ENCODE results near the gene HOMER3. TPM values are rescaled to one million over a fixed set of nuclear protein-coding genes. Genes with fewer than 3 reads are reported as not detected.

HOMER3 gene
- polyA plus RNA-seq (ENCODE audit: insufficient read length in 3 of 3): 10 to 100 TPM; 56.2 to 72.4 (median 72.1) TPM
- long read RNA-seq, donor 1, transcript HOMER3-202 (10 exons, 1,557 nt): major isoform, 21 of 29 reads
- long read RNA-seq, donor 1, partial matches to known transcripts: 0 of 29 reads
- long read RNA-seq, donor 1, other reads (novel, unspliced or antisense): 6 of 29 reads
- long read RNA-seq, donor 2, transcript HOMER3-202 (10 exons, 1,557 nt): major isoform, 26 of 36 reads
- long read RNA-seq, donor 2, partial matches to known transcripts: 0 of 36 reads
- long read RNA-seq, donor 2, other reads (novel, unspliced or antisense): 5 of 36 reads
- long read RNA-seq, donor 3, transcript HOMER3-202 (10 exons, 1,557 nt): major isoform, 16 of 35 reads
- long read RNA-seq, donor 3, partial matches to known transcripts: 12 of 35 reads
- long read RNA-seq, donor 3, other reads (novel, unspliced or antisense): 5 of 35 reads
- long read RNA-seq, donor 4, transcript HOMER3-202 (10 exons, 1,557 nt): major isoform, 23 of 44 reads
- long read RNA-seq, donor 4, partial matches to known transcripts: 19 of 44 reads
- long read RNA-seq, donor 4, other reads (novel, unspliced or antisense): 0 of 44 reads
- long read RNA-seq, donor 5, transcript HOMER3-202 (10 exons, 1,557 nt): major isoform, 9 of 9 reads
- long read RNA-seq, donor 5, partial matches to known transcripts: 0 of 9 reads
- long read RNA-seq, donor 5, other reads (novel, unspliced or antisense): 0 of 9 reads
- long read RNA-seq, donor 6, transcript HOMER3-202 (10 exons, 1,557 nt): major isoform, 11 of 23 reads
- long read RNA-seq, donor 6, partial matches to known transcripts: 6 of 23 reads
- long read RNA-seq, donor 6, other reads (novel, unspliced or antisense): 0 of 23 reads
- long read RNA-seq, donor 7, transcript HOMER3-202 (10 exons, 1,557 nt): major isoform, 29 of 56 reads
- long read RNA-seq, donor 7, partial matches to known transcripts: 22 of 56 reads
- long read RNA-seq, donor 7, other reads (novel, unspliced or antisense): 0 of 56 reads
- long read RNA-seq, donor 8, transcript HOMER3-202 (10 exons, 1,557 nt): major isoform, 9 of 10 reads
- long read RNA-seq, donor 8, partial matches to known transcripts: 0 of 10 reads
- long read RNA-seq, donor 8, other reads (novel, unspliced or antisense): 0 of 10 reads
- long read RNA-seq, donor 9, transcript HOMER3-202 (10 exons, 1,557 nt): major isoform, 30 of 33 reads
- long read RNA-seq, donor 9, partial matches to known transcripts: 0 of 33 reads
- long read RNA-seq, donor 9, other reads (novel, unspliced or antisense): 0 of 33 reads
- long read RNA-seq, donor 10, transcript HOMER3-202 (10 exons, 1,557 nt): major isoform, 8 of 13 reads
- long read RNA-seq, donor 10, partial matches to known transcripts: 0 of 13 reads
- long read RNA-seq, donor 10, other reads (novel, unspliced or antisense): 0 of 13 reads
- long read RNA-seq, donor 11, transcript HOMER3-202 (10 exons, 1,557 nt): major isoform, 8 of 9 reads
- long read RNA-seq, donor 11, partial matches to known transcripts: 0 of 9 reads
- long read RNA-seq, donor 11, other reads (novel, unspliced or antisense): 0 of 9 reads
- long read RNA-seq, donor 12, transcript HOMER3-202 (10 exons, 1,557 nt): major isoform, 35 of 40 reads
- long read RNA-seq, donor 12, partial matches to known transcripts: 0 of 40 reads
- long read RNA-seq, donor 12, other reads (novel, unspliced or antisense): 0 of 40 reads
- long read RNA-seq, donor 13, transcript HOMER3-202 (10 exons, 1,557 nt): major isoform, 11 of 11 reads
- long read RNA-seq, donor 13, partial matches to known transcripts: 0 of 11 reads
- long read RNA-seq, donor 13, other reads (novel, unspliced or antisense): 0 of 11 reads
- long read RNA-seq, donor 14: 0 reads
- long read RNA-seq, donor 15: 0 reads
- long read RNA-seq, donor 16, transcript HOMER3-202 (10 exons, 1,557 nt): major isoform, 32 of 48 reads
- long read RNA-seq, donor 16, partial matches to known transcripts: 7 of 48 reads
- long read RNA-seq, donor 16, other reads (novel, unspliced or antisense): 5 of 48 reads

DNA sequence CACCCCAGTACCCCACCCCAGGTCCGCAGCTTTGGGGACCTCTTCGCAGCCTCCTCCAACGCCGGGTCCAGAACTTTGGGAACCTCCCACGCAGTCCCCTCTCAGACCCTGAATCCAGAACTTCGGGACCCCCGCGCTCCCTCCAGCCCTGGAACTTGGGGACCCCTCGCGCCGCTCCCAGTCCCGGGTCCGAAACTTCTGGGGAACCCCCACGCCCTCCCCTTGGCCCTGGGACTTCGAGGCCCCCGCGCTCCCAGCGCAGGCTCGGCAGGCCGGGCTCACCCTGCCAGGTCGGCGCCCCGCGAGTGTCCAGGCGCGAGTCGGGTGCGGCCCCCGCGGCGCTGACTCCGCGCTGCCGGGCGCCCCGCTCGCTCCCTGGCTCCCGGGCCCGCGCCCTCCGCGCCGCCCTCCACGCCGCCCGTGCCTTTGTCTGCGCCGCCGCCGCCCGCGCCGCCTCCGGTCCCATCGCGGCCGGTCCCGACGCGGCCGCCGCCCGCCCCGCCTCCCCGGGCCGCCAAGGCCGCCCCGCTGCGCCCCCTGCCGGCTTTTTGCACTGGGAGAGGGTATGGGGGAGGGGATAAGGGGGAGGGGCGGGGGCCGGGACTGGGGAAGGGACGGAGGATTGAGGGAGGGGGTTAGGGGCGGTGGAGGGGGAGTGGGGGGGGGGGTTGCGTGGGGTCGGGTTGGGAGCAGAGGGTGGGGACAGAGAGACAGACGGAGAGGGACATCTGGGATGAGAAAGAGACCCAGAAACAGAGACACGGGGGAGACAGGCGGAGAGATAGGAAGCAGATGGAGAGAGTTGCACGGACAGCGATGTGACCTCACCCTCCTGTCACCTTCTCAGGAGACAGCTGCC, at the start of gene HOMER3:
Gene HOMER3 (minus strand): TSS at position 449 of the 859 bp plus-strand sequence. CDS start 2,235 bp downstream, outside the sequence.
- DNase-seq: peak; percentile 82

DNA sequence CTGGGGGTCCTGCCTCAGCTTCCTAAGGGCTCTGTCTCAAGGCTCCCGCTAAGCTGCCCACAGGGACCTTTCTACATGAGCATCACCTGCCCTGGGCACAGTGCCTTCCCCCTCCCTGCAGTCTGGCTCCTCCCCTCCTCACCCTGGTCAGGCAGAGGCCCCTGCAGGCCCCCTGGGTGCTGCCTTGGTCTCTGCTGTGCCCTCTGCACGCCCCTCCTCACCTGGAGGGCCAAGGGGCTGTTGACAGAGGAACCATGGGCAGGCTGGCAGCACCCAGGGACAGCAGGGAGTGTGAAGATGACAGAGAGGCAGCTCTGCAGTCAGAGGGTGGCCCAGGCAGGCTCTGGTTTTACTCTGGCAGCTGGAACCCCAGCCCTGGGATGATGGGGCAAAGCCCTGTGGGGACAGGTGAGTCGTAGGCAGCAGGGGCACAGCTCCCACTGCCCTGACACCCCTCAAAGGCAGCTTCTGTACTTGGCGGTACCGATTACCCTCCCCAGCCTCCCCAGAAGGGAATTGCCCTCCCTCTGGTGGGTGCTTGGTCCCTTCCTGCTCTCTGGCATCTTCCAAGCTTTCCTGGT, 49.2 kb upstream of the HOMER3 start:
- DNase-seq: no peak

DNA sequence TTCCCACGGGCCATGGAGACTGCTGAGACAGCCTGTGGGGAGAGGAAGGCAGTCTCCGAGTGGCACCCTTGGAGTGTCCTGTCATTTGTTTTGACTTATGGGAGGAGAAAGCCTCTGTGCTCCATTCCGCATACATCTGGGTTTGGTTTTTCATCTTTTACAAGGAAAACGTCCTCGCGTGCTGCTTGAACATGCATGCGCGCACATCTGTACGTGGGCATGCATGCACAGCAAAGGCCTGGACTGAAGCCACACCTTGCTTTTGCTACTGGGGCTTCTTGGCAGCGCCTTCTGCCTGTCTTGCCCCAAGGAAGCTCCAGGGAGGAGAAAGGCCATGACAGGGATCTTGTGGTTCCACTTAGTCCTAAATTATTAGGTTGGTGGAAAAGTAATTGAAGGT, 48.3 kb upstream of the HOMER3 start:
- DNase-seq: no peak

DNA sequence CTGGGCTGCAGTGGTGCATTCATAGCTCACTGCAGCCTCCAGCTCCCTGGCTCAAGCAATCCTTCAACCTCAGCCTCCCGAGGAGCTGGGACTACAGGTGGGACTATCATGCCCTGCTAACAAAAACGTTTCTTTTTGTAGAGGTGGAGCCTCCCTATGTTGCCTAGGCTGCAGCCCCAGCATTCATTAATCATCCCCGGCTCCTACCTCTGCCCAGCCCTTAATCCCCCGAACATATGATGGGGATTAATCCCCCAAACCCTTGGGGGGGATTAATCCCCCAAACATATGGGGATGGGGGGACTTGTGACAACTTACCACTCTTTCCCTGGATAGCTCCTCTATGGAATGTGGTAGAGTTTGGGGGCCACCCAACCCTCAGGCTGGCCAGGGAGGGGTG, 46.4 kb upstream of the HOMER3 start:
- DNase-seq: no peak

DNA sequence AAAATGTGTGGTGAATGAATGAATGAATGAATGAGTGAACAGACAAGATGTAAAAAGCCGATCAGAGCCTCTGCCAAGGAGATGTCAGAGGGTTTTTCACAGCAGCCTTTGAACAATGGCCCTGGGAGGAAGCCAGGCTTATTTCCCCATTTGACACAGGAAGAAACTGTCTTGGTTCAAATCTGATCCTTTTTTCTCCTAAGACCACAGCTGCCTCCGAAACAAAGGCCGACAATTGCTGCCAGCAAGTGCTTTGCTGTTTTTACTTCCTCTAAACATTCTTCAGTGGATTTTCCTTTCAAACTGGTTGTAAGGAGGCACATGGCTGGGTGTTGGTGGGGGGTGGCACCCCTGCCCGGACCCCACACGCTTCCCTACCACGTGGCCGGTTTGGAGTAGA, 44.2 kb upstream of the HOMER3 start:
- DNase-seq: no peak

DNA sequence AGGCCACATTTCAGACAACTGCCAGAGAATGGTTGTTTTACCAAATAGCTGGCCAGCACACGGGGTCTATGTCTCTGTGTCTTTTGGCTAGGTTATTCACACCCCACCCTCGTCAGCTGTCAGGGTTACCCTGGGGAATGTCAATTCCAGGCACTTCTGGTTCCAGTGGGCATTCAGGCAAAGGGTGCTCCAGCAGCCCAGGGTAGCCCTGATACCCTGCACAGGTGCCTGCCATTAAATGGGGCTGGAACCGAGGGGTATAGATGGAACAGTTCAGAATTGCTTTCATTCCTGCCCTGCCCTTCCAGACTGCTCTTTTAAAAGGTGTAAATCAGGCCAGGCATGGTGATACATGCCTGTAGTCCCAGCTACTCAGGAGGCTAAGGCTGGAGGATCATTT, 43.2 kb upstream of the HOMER3 start:
- DNase-seq: no peak

DNA sequence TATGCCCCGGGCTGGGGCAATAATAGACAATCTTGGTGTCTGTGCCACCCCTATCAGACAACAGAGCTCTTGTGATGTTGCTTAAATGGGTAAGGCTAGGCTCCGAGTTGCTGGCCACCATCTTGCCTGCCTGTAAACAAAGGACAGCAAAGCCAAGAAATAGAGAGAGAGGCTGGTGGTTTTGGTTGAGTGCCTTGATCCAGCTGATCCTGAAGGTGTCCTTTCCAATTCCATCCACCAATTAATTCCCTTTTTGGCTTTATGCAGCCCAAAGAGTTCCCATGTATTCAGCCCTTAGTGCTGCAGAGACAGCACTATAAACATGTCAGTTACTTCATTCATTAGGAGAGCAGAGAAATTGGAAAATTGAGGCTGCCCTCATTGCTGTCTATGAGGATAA, 41.7 kb upstream of the HOMER3 start:
- DNase-seq: no peak

DNA sequence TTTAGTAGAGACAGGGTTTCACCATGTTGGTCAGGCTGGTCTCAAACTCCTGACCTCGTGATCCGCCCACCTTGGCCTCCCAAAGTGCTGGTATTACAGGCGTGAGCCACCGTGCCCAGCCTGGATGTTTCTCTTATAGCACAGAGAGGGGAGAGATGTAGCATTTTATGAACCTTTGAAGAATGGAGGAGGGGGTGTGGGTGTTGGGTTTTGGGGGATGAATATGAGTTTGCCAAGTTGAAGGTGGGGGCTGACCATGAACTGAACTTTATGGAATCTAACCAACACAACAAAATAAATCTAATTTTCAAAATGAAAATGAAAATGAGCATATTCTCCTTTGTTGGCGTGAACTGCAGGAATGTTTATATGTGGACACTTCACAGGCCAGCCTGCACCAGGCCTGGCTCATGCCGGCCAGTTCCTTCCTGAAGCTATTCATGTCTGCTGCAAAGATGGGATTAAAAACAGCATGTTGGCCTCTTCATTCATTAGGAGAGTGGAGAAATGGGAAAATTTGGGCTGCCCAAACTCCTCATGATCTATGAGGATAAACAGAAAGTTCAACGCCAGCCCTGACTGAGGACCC, 39.5 kb upstream of the HOMER3 start:
- DNase-seq: no peak

DNA sequence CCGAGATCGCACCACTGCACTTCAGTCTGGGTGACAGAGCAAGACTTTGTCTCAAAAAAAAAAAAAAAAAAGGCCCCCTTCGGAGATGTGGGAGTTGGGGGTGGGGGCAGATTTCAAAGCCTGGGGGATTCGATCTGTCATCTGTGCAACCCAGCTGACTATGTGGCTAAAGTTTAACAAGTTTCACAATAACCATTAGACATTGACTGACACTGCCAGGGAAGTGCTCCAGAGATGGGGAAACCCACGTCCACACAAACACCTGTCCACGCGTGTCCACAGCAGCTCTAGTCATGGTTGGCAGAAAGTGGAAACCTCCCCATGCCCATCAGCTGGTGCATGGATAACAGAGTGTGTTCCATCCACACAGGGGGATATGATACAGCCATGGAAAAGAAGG, 37.6 kb upstream of the HOMER3 start:
- no peak for DNase-seq

DNA sequence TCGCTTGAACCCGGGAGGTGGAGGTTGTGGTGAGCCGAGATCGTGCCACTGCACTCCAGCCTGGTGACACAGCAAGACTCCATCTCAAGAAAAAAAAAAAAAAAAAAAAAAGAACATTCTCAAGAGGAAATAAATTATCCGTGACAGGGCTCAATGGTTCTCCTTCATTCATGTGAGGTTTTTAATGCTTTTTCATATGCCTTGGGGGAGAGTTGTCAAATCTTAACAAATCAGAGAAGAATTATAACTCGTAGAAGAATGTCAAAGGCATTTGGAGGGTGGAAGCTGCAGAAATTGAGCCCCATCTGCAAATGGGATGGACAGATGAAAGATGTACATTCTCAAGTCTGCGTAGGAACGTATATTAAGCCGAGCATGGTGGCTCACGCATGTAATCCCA, 34.9 kb upstream of the HOMER3 start:
- no peak for DNase-seq

DNA sequence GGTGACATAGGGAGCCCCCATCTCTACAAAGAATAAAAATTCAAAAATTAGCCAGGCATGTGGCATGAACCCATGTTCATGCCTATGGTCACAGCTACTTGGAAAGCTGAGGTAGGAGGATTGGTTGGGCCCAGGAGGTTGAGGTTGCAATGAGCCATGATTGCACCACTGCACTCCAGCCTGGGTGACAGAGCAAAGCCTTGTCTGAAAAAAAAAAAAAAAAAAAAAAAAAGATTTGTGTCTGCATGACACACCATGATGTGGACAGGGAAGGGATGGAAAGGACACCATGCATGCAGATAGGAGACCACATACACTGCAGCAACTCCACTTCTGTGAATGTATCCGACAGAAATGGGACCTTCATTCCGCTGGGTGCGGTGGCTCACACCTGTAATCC, 34.0 kb upstream of the HOMER3 start:
- DNase-seq: no peak

DNA sequence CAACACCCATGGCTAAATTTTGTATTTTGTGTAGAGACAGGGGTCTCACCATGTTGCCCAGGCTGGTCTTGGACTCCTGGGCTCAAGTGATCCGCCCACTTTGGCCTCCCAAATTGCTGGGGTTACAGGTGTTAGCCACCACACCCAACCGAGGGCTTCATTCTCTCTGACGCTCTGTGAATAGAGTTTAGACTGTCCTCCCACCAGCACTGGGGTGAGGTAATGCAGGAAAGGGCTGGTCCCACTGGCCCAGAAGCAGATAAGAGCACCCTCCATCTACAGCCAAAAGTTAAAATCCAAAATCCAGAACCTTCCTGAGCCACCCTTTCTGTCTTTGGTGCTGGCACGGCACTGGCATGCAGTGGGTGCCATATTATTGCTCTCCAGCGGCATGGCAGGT, 31.8 kb upstream of the HOMER3 start:
- no peak for DNase-seq

DNA sequence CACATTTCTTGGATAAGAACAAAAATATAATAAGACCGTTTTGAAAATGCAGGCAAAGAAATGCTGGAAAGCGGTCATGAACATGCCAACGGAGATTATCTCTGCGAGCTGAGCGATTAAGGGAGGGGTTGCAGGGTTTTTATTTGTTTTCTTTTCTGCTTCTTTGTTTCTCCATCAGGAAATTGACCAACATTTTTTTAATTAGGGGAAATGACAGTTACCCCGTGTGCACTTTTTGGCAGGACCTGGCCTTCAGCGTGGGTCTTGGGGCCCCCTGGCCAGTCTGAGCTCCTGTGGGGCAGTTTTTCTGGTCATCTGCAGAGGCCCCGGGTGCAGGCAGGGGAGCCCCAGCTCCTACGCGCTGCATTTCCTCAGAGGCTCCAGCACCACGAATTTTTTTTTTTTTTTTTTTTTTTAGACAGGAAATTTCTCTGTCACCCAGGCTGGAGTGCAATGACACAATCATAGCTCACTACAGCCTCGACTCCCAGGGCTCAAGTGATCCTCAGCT, 31.3 kb upstream of the HOMER3 start:
- DNase-seq: no peak

DNA sequence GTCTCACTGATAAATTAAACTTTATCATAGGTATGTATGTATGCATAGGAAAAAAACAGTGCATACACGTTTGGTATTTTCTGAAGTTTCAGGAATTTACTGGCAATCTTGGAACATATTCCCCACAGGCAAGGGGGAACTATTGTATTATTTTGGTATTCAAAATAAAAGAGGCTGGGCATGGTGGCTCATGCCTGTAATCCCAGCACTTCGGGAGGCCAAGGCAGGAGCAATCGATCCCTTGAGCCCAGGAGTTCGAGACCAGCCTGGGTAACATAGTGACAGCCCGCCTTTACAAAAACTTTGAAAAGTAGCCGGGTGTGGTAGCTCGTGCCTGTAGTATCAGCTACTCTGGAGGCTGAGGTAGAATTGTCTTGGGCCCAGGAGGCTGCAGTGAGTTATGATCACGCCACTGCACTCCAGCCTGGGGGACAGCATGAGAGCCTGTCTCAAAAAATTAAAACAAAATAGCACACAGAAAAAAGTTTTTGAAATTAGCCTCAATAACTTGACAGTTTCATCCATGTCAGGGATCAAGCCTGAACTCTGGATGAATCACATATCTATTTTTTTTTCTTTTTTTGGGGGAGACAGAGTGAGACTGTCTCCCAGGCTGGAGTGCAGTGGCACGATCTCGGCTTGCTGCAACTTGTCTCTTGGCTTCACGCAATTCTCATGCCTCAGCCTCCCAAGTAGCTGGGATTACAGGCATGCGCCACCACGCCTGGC, 29.1 kb upstream of the HOMER3 start:
- no peak for DNase-seq

DNA sequence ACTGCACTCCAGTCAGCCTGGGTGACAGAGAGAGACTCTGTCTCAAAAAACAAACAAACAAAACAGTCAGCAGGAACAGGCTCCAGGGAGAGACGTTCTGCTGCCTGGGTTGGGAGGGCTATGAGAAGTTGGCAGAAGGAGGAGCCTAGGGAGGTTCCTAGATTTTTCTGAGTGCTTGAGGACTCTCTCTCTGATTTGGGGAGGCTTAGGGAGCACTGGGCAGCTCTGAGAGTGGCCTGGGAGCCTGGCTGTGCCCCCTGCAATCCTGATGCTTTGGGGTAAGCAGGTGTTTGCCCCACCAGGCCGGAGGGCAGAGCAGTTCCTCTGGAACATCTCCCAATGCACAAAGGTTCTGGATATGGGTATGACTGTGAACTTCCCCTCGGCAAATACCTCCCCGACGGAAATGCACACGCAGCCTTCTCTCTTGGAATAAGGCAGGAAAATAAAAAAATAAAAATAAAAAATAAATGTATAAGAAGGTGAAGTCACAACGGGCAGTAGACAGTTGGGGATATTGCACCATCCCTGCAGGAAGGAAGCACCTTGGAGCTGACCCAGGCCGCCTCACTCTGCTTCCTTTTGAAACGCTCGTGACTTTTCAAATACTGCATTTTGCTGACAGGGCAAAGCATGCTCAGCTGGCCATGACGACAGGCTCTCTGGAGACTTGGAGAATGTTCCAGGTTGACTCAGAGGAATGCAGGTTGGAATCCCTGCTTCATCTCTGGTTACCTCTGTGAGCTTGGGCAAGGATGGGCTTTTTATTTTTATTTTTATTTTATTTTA, 26.5 kb upstream of the HOMER3 start:
- DNase-seq: peak; percentile 74

DNA sequence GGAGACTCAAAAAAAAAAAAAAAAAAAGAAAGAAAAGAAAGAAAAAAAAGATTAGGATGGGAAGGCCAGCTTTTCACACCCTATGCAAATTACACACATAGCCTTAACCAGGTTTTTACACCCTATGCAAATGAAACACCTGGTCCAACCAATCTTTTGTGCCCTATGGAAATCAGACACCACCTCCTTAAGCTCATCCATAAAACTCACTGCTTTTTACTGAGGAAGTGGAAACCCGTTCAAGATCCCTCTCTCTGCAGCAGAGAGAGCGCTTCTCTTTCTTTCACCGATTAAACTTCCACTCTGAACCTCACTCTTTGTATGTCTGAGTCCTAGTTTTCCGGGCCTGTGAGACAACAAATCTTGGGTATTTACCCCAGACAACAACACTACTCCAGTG, 25.3 kb upstream of the HOMER3 start:
- no peak for DNase-seq

DNA sequence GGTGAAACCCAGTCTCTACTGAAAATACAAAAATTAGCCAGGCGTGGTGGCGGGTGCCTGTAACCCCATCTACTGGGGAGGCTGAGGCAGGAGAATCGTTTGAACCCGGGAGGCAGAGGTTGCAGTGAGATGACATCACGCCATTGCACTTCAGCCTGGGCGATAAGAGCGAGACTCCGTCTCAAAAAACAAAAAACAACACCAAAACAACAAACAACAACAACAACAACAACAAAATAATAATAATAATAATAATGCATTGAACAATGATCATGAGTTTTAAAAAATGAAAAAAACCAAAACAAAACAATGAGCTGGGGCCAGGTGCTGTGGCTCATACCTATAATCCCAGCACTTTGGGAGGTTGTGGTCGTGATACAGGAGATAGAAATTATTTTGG, 23.1 kb upstream of the HOMER3 start:
- DNase-seq: no peak
